DND-41 (cell line): ENCODE measurements around the gene CHRM4.

Experiments
- ATAC-seq: fragments of 200-7000 bp; cut with Tn5 transposase; 3 replicates; pipeline ENCODE4 v1.9.1; 2021; ENCODE audit warnings: low read depth; ENCODE audit not compliant: insufficient read depth
- DNase-seq: peaks from one replicate; pipeline ENCODE4 v3.0.0-alpha.2; 2020
- H2AFZ ChIP-seq: 2 replicates; pipeline ENCODE4 v1.6.0; 2012; ENCODE audit warnings: low read depth, low read length
- H3K27ac ChIP-seq: 2 replicates; pipeline ENCODE4 v1.5.1; 2012; ENCODE audit warnings: low read length, inconsistent platforms
- H3K27me3 ChIP-seq: fragments of 200-600 bp; sonication (generic); 2 replicates; pipeline ENCODE4 v1.6.0; 2012; ENCODE audit warnings: low read length, mild to moderate bottlenecking, inconsistent platforms; ENCODE audit not compliant: insufficient read depth, poor library complexity
- H3K36me3 ChIP-seq: 2 replicates; pipeline ENCODE4 v1.5.1; 2012; ENCODE audit warnings: low read length, inconsistent platforms; ENCODE audit not compliant: insufficient read depth
- H3K4me1 ChIP-seq: 2 replicates; pipeline ENCODE4 v1.5.1; 2012; ENCODE audit warnings: mild to moderate bottlenecking, low read length; ENCODE audit not compliant: insufficient read depth
- H3K4me2 ChIP-seq: 2 replicates; pipeline ENCODE4 v1.6.0; 2012; ENCODE audit warnings: mild to moderate bottlenecking, moderate library complexity, low read length, inconsistent platforms; ENCODE audit not compliant: insufficient read depth
- H3K4me3 ChIP-seq, 2 experiments: fragments of 200-600 bp in 1 of 2; shearing (Covaris generic) in 1 of 2; 2 replicates each; pipeline ENCODE4 v1.5.1; 2012 to 2016; ENCODE audit warnings: inconsistent platforms in 2 of 2, low read length in 2 of 2, mild to moderate bottlenecking in 2 of 2, low read depth in 1 of 2, moderate library complexity in 1 of 2
- H3K79me2 ChIP-seq: 2 replicates; pipeline ENCODE4 v1.6.0; 2012; ENCODE audit warnings: low read length, inconsistent platforms; ENCODE audit not compliant: insufficient read depth
- H3K9ac ChIP-seq: 2 replicates; pipeline ENCODE4 v1.6.0; 2012; ENCODE audit warnings: low read depth, mild to moderate bottlenecking, inconsistent platforms, low read length, moderate library complexity
- H3K9me3 ChIP-seq: 2 replicates; pipeline ENCODE4 v1.5.1; 2012; ENCODE audit warnings: low read length, moderate library complexity, mild to moderate bottlenecking, inconsistent platforms; ENCODE audit not compliant: insufficient read depth, severe bottlenecking
- H4K20me1 ChIP-seq: 2 replicates; pipeline ENCODE4 v1.6.0; 2012; ENCODE audit warnings: low read length; ENCODE audit not compliant: insufficient read depth
- CTCF ChIP-seq: IDR thresholded peaks from 2 replicates; pipeline ENCODE4 v1.5.1; 2012; ENCODE audit warnings: borderline replicate concordance, low read length, moderate library complexity, mild to moderate bottlenecking; ENCODE audit not compliant: poor library complexity, severe bottlenecking; ENCODE audit errors: extremely low read depth
- EZH2 ChIP-seq: IDR thresholded peaks from 3 replicates; pipeline ENCODE4 v1.6.1; 2012; ENCODE audit warnings: borderline replicate concordance, low read depth, mild to moderate bottlenecking, moderate library complexity, low read length, inconsistent platforms; ENCODE audit not compliant: severe bottlenecking

The CHRM4 gene

DNA sequence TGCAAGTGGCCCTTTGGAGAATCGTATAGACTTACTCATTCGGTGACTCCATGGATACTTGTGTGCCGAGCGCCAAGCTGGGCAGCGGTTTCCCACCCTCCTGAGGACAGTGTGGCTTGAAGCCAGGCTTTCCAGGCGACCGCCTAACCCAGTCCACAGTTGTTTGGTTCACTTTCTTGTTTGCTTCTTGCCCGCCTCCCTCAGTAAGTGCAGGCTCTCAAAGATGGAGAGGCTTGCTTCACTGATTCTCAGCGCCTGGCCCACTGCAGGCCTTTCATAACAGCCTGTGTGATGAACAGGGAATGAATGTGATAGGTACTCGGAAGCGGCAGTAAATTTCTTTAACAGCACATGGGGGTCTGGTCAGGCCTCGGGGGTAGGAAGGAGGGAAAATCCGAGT lies 21.3 kb downstream of the CHRM4 start:
- Histone ChIP-seq H3K27ac (0 out of 2 replicates have a peak overlapping the region, but pooled peaks have one; percentile 44), H3K4me2 (no peak overlapping the region), H4K20me1 (peaks cover 45% of the 10 kb centered on the region), H3K79me2 (peaks cover 41% of the 10 kb centered on the region), H3K36me3 (peaks cover 87% of the 10 kb centered on the region), H3K4me3 (no peak overlapping the region), H2AFZ (no peak overlapping the region), H3K27me3 (no peaks in the 10 kb centered on the region), H3K9ac (no peak overlapping the region), H3K9me3 (no peaks in the 10 kb centered on the region), H3K4me1 (no peaks in the 10 kb centered on the region)
- DNase-seq (no peak), ATAC-seq (no peak)
- TF ChIP-seq EZH2, result no peak
- TF ChIP-seq CTCF, result no peak

DNA sequence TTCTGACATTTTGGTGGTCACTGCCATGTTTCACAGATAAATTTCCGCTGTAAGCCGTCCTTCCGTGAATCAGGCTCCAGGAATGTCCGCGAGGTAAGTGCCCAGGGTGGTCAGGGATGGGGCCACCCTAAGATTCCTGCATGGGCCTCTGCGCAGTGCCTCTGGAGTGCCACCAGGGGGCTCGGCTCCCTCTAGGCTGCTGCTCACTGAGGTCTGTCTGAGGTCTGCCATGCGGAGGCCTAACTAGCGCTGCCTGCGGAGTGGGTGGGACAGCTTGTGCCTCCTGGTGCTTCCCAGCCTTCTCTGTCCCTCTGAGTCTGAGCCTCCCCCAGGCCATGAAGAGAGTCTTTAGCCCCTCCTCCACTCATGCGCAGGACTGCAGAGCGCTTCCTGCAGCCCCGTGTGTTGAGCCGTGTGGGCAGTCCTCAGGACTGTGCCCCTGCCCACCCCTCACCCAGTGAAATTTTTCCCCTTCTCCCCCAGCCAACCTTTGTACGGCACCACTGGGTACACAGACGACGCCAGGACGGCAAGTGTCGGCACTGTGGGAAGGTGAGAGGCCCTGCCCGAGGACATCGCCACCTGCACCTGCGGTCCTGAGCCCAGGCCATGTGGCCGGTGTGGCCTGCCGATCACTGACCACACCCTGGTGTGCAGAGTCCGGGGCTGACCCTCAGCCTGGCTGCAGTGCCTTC lies 22.0 kb downstream of the CHRM4 start:
- Histone ChIP-seq H2AFZ (no peak overlapping the region), H3K4me2 (no peak overlapping the region), H3K36me3 (peaks cover 85% of the 10 kb centered on the region), H4K20me1 (peaks cover 49% of the 10 kb centered on the region), H3K4me1 (no peaks in the 10 kb centered on the region), H3K27me3 (no peaks in the 10 kb centered on the region), H3K9me3 (no peaks in the 10 kb centered on the region), H3K9ac (no peak overlapping the region), H3K4me3 (no peak overlapping the region), H3K79me2 (peaks cover 47% of the 10 kb centered on the region), H3K27ac (peak overlapping the region; percentile 44; the same call in 1 of the 2 replicates)
- peak; percentile 77 for ATAC-seq
- DNase-seq, result peak; percentile 65
- TF ChIP-seq CTCF, result peak; percentile 90
- no peak for TF ChIP-seq EZH2

- Histone ChIP-seq H3K4me2 (no peak overlapping the region), H4K20me1 (peaks cover 62% of the 10 kb centered on the region), H3K27me3 (no peaks in the 10 kb centered on the region), H3K79me2 (peaks cover 65% of the 10 kb centered on the region), H3K9me3 (no peaks in the 10 kb centered on the region), H2AFZ (no peak overlapping the region), H3K27ac (no peak overlapping the region), H3K9ac (no peak overlapping the region), H3K4me1 (peaks cover 7% of the 10 kb centered on the region), H3K36me3 (peaks cover 89% of the 10 kb centered on the region), H3K4me3 (no peak overlapping the region)
- TF ChIP-seq CTCF (no peak), EZH2 (no peak)
- ATAC-seq (no peak), DNase-seq (no peak)
Observed at GRCh38 chr11:46367916-46368267, 23.7 kb downstream of the CHRM4 start.
